CD4-positive, CD25-positive, alpha-beta regulatory T cell (primary cell): ENCODE measurements around the gene SLFN5. TPM values are rescaled to one million over a fixed set of nuclear protein-coding genes. Genes with fewer than 3 reads are reported as not detected.
"Not testable (repeated sequence)": the region's sequence is repeated elsewhere in the genome, so short reads cannot be mapped to it uniquely, and the experiment has no call there.

Experiments
- ATAC-seq, 2 donors: fragments of 150-1000 bp; cut with Tn5 transposase; one replicate each; pipeline ENCODE4 v1.10.0; 2021; ENCODE audit warnings: low read depth in 2 of 2, moderate number of reproducible peaks in 2 of 2, moderate library complexity in 1 of 2
- DNase-seq, 3 donors: peaks; one replicate each; pipeline versions ENCODE4 v3.0.0 to v3.0.0-alpha.2; 2012 to 2022; ENCODE audit warnings: mixed read lengths in 1 of 3
- H3K27ac ChIP-seq: one replicate; pipeline ENCODE4 v1.7.0; 2013; ENCODE audit warnings: mild to moderate bottlenecking, low read length; ENCODE audit not compliant: insufficient read depth, poor library complexity, severe bottlenecking
- H3K27me3 ChIP-seq: one replicate; pipeline ENCODE4 v1.7.0; 2013; ENCODE audit warnings: low read length; ENCODE audit not compliant: control insufficient read depth, insufficient read depth
- H3K36me3 ChIP-seq: one replicate; pipeline ENCODE4 v1.7.0; 2013; ENCODE audit warnings: mild to moderate bottlenecking, low read length, moderate library complexity; ENCODE audit not compliant: control insufficient read depth, insufficient read depth
- H3K4me1 ChIP-seq: 2 replicates; pipeline ENCODE4 v1.7.0; 2013; ENCODE audit warnings: mild to moderate bottlenecking, low read length; ENCODE audit not compliant: insufficient read depth, control insufficient read depth, poor library complexity, severe bottlenecking
- H3K4me3 ChIP-seq: one replicate; pipeline ENCODE4 v1.7.0; 2013; ENCODE audit warnings: low read depth, mild to moderate bottlenecking, low read length, moderate library complexity
- H3K9me3 ChIP-seq, 2 experiments: 1 replicate in 1 of 2; 2 replicates in 1 of 2; pipeline ENCODE4 v1.7.0; 2013; ENCODE audit warnings: low read length in 2 of 2, mild to moderate bottlenecking in 1 of 2, moderate library complexity in 1 of 2; ENCODE audit not compliant: control insufficient read depth in 2 of 2
- H3K27ac Mint-ChIP-seq, 3 donors: one replicate each; pipeline ENCODE4 v1.8.0; 2020 to 2022; ENCODE audit warnings: mild to moderate bottlenecking in 3 of 3, mixed read lengths in 3 of 3, moderate library complexity in 2 of 3
- H3K27me3 Mint-ChIP-seq: one replicate; pipeline ENCODE4 v1.8.0; 2022; ENCODE audit warnings: mild to moderate bottlenecking, mixed read lengths
- H3K36me3 Mint-ChIP-seq: one replicate; pipeline ENCODE4 v1.8.0; 2020; ENCODE audit warnings: mixed read lengths
- H3K4me1 Mint-ChIP-seq, 4 donors: one replicate each; pipeline ENCODE4 v1.8.0; 2020 to 2022; ENCODE audit warnings: mixed read lengths in 4 of 4, mild to moderate bottlenecking in 1 of 4
- H3K4me3 Mint-ChIP-seq, 4 donors: one replicate each; pipeline ENCODE4 v1.8.0; 2020 to 2022; ENCODE audit warnings: mild to moderate bottlenecking in 4 of 4, mixed read lengths in 4 of 4, moderate library complexity in 3 of 4
- H3K9me3 Mint-ChIP-seq, 7 donors: one replicate each; pipeline ENCODE4 v1.8.0; 2020 to 2022; ENCODE audit warnings: mixed read lengths in 7 of 7, mild to moderate bottlenecking in 3 of 7, moderate library complexity in 2 of 7
- polyA plus RNA-seq, 4 donors: library from polyadenylated mRNA; unstranded; fragments of 300-500 nt; fragmentation: Illumina TruSeq; gene quantifications; one replicate each; pipeline ENCODE4 v1.2.3, GENCODE V29; 2021
- total RNA-seq: library from RNA; stranded (reverse); gene quantifications from one replicate; pipeline ENCODE4 v1.2.3, GENCODE V29; 2022

SLFN5 gene
- total and polyA plus RNA-seq, 5 donors from 2014 or later = 122 to 221 (median 185) TPM

DNA sequence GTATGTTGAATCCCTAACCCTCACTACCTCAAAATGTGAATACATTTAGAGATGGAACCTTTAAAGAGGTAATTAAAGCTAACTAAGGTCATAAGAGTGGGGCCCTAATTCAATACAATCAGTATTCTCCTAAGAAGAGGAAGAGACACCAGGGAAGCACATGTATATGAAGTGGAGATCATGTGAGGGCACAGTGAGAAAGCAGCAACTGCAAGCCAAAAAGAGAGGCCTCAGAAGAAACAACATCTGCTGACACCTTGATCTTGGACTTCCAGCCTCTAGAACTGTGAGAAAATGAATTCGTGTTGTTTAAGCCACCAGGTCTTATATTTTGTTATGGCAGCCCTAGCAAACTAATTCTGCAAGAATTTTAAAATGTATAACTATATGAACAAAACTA is 13.2 kb upstream of the SLFN5 start:
- Mint-ChIP-seq H3K4me1 (peaks cover 29 to 75% (median 41%) of the 10 kb centered on the region in 4 donors), H3K4me3 (no peak overlapping the region), H3K36me3 (peaks cover 37% of the 10 kb centered on the region), H3K27me3 (no peaks in the 10 kb centered on the region), H3K27ac (no peak overlapping the region), H3K9me3 (peaks cover 0 to 5% (median 0%) of the 10 kb centered on the region in 7 donors)
- Histone ChIP-seq H3K9me3 (no peaks in the 10 kb centered on the region), H3K36me3 (peaks cover 4% of the 10 kb centered on the region), H3K27ac (no peak overlapping the region), H3K4me3 (no peak overlapping the region), H3K4me1 (peaks cover 11% of the 10 kb centered on the region), H3K27me3 (no peaks in the 10 kb centered on the region)
- DNase-seq = no peak
- ATAC-seq = no peak

DNA sequence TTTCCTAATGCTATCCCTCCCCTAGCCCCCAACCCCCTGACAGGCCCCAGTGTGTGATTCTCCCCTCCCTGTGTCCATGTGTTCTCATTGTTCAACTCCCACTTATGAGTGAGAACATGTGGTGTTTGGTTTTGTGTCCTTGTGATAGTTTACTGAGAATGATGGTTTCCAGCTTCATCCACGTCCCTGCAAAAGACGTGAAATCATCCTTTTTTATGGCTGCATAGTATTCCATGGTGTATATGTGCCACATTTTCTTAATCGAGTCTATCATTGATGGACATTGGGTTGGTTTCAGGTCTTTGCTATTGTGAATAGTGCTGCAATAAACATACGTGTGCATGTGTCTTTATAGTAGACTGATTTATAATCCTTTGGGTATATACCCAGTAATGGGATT is 8.6 kb upstream of the SLFN5 start:
- not testable (repeated sequence) for H3K9me3 ChIP-seq, H3K27ac ChIP-seq, H3K9me3 Mint-ChIP-seq, ATAC-seq, H3K4me3 ChIP-seq, DNase-seq, H3K27me3 ChIP-seq, H3K36me3 ChIP-seq, H3K27me3 Mint-ChIP-seq, H3K4me3 Mint-ChIP-seq
- Mint-ChIP-seq H3K36me3 (peaks cover 38% of the 10 kb centered on the region), H3K27ac (peak overlapping the region; percentile 58 to 99 (median 97)), H3K4me1 (peaks cover 33 to 97% (median 68%) of the 10 kb centered on the region in 4 donors)
- H3K4me1 ChIP-seq = peaks cover 53% of the 10 kb centered on the region

DNA sequence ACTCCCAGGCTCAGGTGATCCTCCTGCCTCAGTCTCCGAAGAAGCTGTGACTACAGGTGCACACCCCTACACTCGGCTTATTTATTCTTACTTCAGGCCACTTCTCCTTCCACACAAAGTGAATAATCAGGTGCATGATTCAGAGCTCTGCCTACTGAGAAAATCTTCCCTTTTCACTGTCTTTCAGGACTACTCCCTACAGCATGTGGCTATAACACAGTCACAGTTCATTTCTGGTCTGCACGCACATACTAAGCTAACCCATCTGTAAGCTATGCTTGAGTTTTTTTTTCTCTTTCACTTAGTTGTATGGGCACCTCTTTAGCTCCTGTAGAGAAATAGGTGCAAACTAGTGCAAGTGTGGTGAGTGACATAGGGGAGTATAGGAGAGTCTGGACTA is 7.6 kb upstream of the SLFN5 start:
- Mint-ChIP-seq H3K27me3 (peaks cover 5% of the 10 kb centered on the region), H3K4me1 (peaks cover 23 to 97% (median 63%) of the 10 kb centered on the region in 4 donors), H3K4me3 (peak overlapping the region in 3 of 4 donors; percentile 52 to 99 (median 99)), H3K27ac (peak overlapping the region; percentile 97 to 99 (median 97)), H3K9me3 (peaks cover 0 to 2% (median 0%) of the 10 kb centered on the region in 7 donors), H3K36me3 (peaks cover 37% of the 10 kb centered on the region)
- ATAC-seq = peak in 1 of 2 donors; percentile 42
- Histone ChIP-seq H3K9me3 (no peaks in the 10 kb centered on the region), H3K27me3 (no peaks in the 10 kb centered on the region), H3K27ac (peak overlapping the region; percentile 96), H3K36me3 (no peaks in the 10 kb centered on the region), H3K4me3 (peak overlapping the region; percentile 37), H3K4me1 (peaks cover 62% of the 10 kb centered on the region)
- no peak for DNase-seq

DNA sequence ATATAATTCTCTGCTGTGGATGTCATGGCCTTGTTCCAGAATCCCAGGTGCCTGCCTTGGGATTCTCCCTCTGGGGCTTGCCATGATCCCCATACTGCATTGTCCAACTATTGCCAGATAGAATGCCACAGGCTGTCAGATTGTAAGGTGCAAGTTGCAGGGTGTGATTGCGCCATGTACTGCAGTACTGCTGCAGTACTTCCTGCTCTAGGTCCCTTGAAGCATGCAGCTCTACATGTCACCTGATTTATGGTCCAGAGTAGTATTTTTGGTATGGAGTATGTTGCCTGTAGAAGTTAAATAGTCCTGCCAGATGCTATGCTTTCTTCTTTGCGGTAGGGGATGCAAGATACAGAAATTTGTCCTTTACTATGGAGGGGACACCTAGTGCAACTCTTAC is 7.0 kb upstream of the SLFN5 start:
- peak overlapping the region; percentile 96 for H3K27ac ChIP-seq
- peak; percentile 35 to 69 for ATAC-seq
- Mint-ChIP-seq H3K36me3 (peaks cover 33% of the 10 kb centered on the region), H3K27me3 (peaks cover 5% of the 10 kb centered on the region), H3K4me1 (peaks cover 21 to 90% (median 61%) of the 10 kb centered on the region in 4 donors), H3K4me3 (peak overlapping the region; percentile 52 to 99 (median 84)), H3K9me3 (peaks cover 0 to 1% (median 0%) of the 10 kb centered on the region in 7 donors), H3K27ac (peak overlapping the region; percentile 97 to 99 (median 97))
- peak in 1 of 3 donors; percentile 24 for DNase-seq
- H3K36me3 ChIP-seq = no peaks in the 10 kb centered on the region
- H3K9me3 ChIP-seq = no peaks in the 10 kb centered on the region
- H3K4me3 ChIP-seq = peak overlapping the region; percentile 38
- peaks cover 69% of the 10 kb centered on the region for H3K4me1 ChIP-seq
- H3K27me3 ChIP-seq = no peaks in the 10 kb centered on the region

DNA sequence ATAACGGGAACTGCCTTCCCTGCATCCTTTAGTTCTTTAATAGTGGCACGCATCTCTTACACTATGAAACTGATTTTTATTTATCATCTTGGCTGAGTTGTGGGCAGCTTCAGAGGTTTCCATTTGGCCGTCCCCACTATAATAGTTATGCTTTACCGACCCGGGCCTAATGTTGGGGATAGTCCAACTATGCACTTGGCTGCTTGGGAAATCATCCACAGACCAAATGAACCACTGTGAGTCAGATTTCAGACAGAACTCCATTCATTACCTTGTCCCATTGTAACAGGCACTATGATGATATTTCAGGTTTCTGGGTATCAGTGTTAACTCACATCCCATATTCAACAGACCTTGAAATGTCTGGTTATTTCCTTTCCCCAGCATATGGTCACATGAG is 6.1 kb upstream of the SLFN5 start:
- DNase-seq (no peak), ATAC-seq (no peak)

DNA sequence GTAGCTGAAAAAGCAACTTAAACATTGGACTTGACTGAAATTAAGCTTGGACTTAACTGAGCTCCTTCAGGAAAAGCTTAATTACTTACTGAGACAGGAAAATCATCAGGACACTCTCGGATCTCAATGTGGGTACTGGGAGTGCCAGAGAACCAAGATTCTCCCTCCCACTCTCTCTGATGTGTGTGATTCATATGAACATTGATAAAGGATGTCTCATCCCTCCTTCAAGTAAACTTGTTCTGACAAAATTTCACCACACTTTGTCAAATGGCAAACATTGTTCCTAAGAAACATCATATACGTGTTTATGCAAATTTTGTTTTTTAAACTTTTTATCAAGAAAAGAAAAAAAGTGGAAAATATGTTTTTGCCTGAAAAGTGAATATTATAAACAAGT is 4.1 kb upstream of the SLFN5 start:
- H3K9me3 Mint-ChIP-seq = peaks cover 0 to 5% (median 0%) of the 10 kb centered on the region in 7 donors
- H3K4me1 Mint-ChIP-seq = peaks cover 14 to 61% (median 51%) of the 10 kb centered on the region in 4 donors
- Histone ChIP-seq H3K27me3 (no peaks in the 10 kb centered on the region), H3K4me3 (peak overlapping the region; percentile 93), H3K27ac (peak overlapping the region; percentile 96), H3K9me3 (no peaks in the 10 kb centered on the region), H3K36me3 (no peaks in the 10 kb centered on the region), H3K4me1 (peaks cover 65% of the 10 kb centered on the region)
- H3K27ac Mint-ChIP-seq = peak overlapping the region; percentile 97 to 99 (median 99)
- peak overlapping the region; percentile 98 to 100 (median 99) for H3K4me3 Mint-ChIP-seq
- peaks cover 10% of the 10 kb centered on the region for H3K27me3 Mint-ChIP-seq
- peak in 1 of 3 donors; percentile 41 for DNase-seq
- ATAC-seq = no peak
- H3K36me3 Mint-ChIP-seq = peaks cover 37% of the 10 kb centered on the region

More for the DNA sequence above, 6.1 kb upstream of the SLFN5 start:
- peak overlapping the region; percentile 75 to 99 (median 98) for H3K4me3 Mint-ChIP-seq
- no peaks in the 10 kb centered on the region for H3K9me3 ChIP-seq
- peaks cover 72% of the 10 kb centered on the region for H3K4me1 ChIP-seq
- H3K4me1 Mint-ChIP-seq = peaks cover 15 to 81% (median 55%) of the 10 kb centered on the region in 4 donors
- H3K36me3 ChIP-seq = no peaks in the 10 kb centered on the region
- H3K27ac Mint-ChIP-seq = peak overlapping the region; percentile 97 to 99 (median 97)
- peak overlapping the region; percentile 96 for H3K27ac ChIP-seq
- peaks cover 34% of the 10 kb centered on the region for H3K36me3 Mint-ChIP-seq
- peak overlapping the region; percentile 93 for H3K4me3 ChIP-seq
- H3K27me3 ChIP-seq = no peaks in the 10 kb centered on the region
- H3K9me3 Mint-ChIP-seq = peaks cover 0 to 1% (median 0%) of the 10 kb centered on the region in 7 donors
- peaks cover 5% of the 10 kb centered on the region for H3K27me3 Mint-ChIP-seq

DNA sequence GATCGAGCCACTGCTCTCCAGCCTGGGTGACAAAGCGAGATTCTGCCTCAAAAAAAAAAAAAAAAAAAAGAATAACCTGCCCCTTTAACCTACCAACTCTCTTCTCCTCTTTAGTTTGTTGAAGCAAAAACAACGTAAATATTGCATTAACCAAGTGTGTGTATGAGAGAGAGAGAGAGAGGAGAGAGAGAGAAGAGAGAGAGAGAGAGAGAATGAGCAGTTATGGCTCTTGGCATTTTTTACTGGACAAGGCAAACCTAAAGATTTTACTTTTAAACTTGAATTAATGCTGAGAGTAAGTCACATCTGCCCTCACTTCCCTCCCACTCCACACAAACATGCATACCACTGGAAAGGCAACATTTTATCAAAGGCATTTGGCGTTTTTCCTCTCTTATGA is 3.0 kb upstream of the SLFN5 start:
- Mint-ChIP-seq H3K27me3 (peaks cover 10% of the 10 kb centered on the region), H3K27ac (peak overlapping the region; percentile 97 to 99 (median 99)), H3K4me1 (peaks cover 14 to 52% (median 47%) of the 10 kb centered on the region in 4 donors), H3K4me3 (peak overlapping the region; percentile 98 to 100 (median 99)), H3K9me3 (peaks cover 0 to 5% (median 0%) of the 10 kb centered on the region in 7 donors), H3K36me3 (peaks cover 46% of the 10 kb centered on the region)
- DNase-seq (peak in 2 of 3 donors; percentile 19 to 28), ATAC-seq (no peak)
- H3K4me3 ChIP-seq = peak overlapping the region; percentile 93
- H3K27ac ChIP-seq = peak overlapping the region; percentile 96
- peaks cover 69% of the 10 kb centered on the region for H3K4me1 ChIP-seq
- no peaks in the 10 kb centered on the region for H3K9me3 ChIP-seq
- no peaks in the 10 kb centered on the region for H3K36me3 ChIP-seq
- H3K27me3 ChIP-seq = no peaks in the 10 kb centered on the region

DNA sequence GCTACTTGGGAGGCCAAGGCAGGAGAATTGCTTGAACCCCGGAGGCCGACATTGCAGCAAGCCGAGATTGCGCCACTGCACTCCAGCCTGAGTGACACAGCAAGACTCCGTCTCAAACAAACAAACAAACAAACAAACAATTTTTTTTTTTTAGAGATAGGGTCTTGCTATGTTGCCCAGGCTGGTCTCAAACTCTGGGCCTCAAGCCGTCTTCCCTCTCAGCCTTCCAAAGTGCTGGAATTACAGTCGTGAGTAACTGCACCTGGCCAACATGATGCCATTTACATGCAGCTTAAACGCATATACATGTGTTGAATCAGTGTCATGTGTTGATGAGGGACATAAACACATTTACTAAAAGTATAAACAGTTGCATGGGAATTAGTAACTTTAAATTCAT is 2.0 kb upstream of the SLFN5 start:
- Mint-ChIP-seq H3K27me3 (peaks cover 10% of the 10 kb centered on the region), H3K4me1 (peaks cover 23 to 48% (median 41%) of the 10 kb centered on the region in 4 donors), H3K4me3 (peak overlapping the region; percentile 98 to 100 (median 99)), H3K27ac (peak overlapping the region; percentile 97 to 99 (median 99)), H3K36me3 (peaks cover 54% of the 10 kb centered on the region), H3K9me3 (peaks cover 0 to 5% (median 0%) of the 10 kb centered on the region in 7 donors)
- no peaks in the 10 kb centered on the region for H3K36me3 ChIP-seq
- no peaks in the 10 kb centered on the region for H3K9me3 ChIP-seq
- H3K4me1 ChIP-seq = peaks cover 66% of the 10 kb centered on the region
- DNase-seq = no peak
- H3K27me3 ChIP-seq = no peaks in the 10 kb centered on the region
- H3K27ac ChIP-seq = peak overlapping the region; percentile 96
- no peak for ATAC-seq
- H3K4me3 ChIP-seq = peak overlapping the region; percentile 93
